Spleen (tissue), 11 donors: ENCODE measurements around the gene CBX2. TPM values are rescaled to one million over a fixed set of nuclear protein-coding genes. Genes with fewer than 3 reads are reported as not detected.

Experiments used
- DNase-seq: peaks from one replicate; pipeline ENCODE4 v3.0.0-alpha.2; 2020
- H3K27ac ChIP-seq, 8 donors: fragments of 200-600 bp; sonication (generic) in 7 of 8; 1 replicate in 4 of 8; 2 replicates in 4 of 8; pipeline versions ENCODE4 v1.5.0 to v1.8.0; 2016 to 2021; ENCODE audit warnings: inconsistent platforms in 4 of 8, mild to moderate bottlenecking in 4 of 8, moderate library complexity in 1 of 8
- H3K27me3 ChIP-seq, 7 donors: fragments of 200-600 bp; sonication (generic) in 6 of 7; replicated peaks in 1 of 7; 1 replicate in 4 of 7; 2 replicates in 3 of 7; pipeline versions ENCODE4 v1.5.0 to v1.8.0; 2016 to 2021; ENCODE audit warnings: inconsistent platforms in 3 of 7, mild to moderate bottlenecking in 1 of 7
- H3K36me3 ChIP-seq, 6 donors: fragments of 200-600 bp; sonication (generic) in 5 of 6; 1 replicate in 4 of 6; 2 replicates in 2 of 6; pipeline versions ENCODE4 v1.5.0 to v1.8.0; 2016 to 2021; ENCODE audit warnings: inconsistent platforms in 2 of 6
- H3K4me1 ChIP-seq, 6 donors: fragments of 200-600 bp; sonication (generic) in 5 of 6; 1 replicate in 3 of 6; 2 replicates in 3 of 6; pipeline versions ENCODE4 v1.5.0 to v1.8.0; 2016 to 2021; ENCODE audit warnings: inconsistent platforms in 3 of 6
- H3K4me3 ChIP-seq, 8 donors: fragments of 200-600 bp; sonication (generic) in 7 of 8; 1 replicate in 4 of 8; 2 replicates in 4 of 8; pipeline versions ENCODE4 v1.5.0 to v1.8.0; 2016 to 2021; ENCODE audit warnings: inconsistent platforms in 4 of 8, mild to moderate bottlenecking in 4 of 8, moderate library complexity in 2 of 8
- H3K9me3 ChIP-seq, 8 donors: fragments of 200-600 bp; sonication (generic) in 7 of 8; 1 replicate in 4 of 8; 2 replicates in 4 of 8; pipeline versions ENCODE4 v1.5.0 to v1.8.0; 2016 to 2021; ENCODE audit warnings: inconsistent platforms in 4 of 8
- CTCF ChIP-seq, 11 experiments: fragments of 200-600 bp in 7 of 11; fragments of 450-650 bp in 4 of 11; sonication (generic) in 4 of 11; IDR thresholded peaks in 8 of 11; conservative IDR thresholded peaks in 3 of 11; 1 replicate in 7 of 11; 2 replicates in 4 of 11; pipeline versions ENCODE4 v1.4.0 to v1.8.0; 2016 to 2021; ENCODE audit warnings: antibody characterized with exemption in 11 of 11, inconsistent platforms in 4 of 11, mild to moderate bottlenecking in 1 of 11
- POLR2A ChIP-seq, 3 donors: fragments of 450-650 bp; IDR thresholded peaks; one replicate each; pipeline ENCODE4 v1.5.1; 2017; ENCODE audit warnings: antibody characterized with exemption in 3 of 3, mild to moderate bottlenecking in 1 of 3
- POLR2AphosphoS5 ChIP-seq, 3 donors: sonication (generic); formaldehyde crosslinking; IDR thresholded peaks; one replicate each; pipeline ENCODE4 v1.5.1; 2017; ENCODE audit warnings: antibody characterized with exemption in 3 of 3
- WGBS, 5 donors: extraction: QIAGEN DNeasy Blood & Tissue Kit in 3 of 5; methylation state at CpG; one replicate each; pipeline versions ENCODE4 v1.1.5 to v1.1.7; 2013 to 2018; 5-methylcytosine and 5-hydroxymethylcytosine counted together
- intact Hi-C: fragments of 100-400 bp; cut with DNase I; formaldehyde crosslinking; loops from one replicate; pipeline ENCODE4 v1.15.0; 2023; ENCODE audit warnings: low total_unique reads
- polyA plus RNA-seq, 3 donors: library from polyadenylated mRNA; stranded (reverse); fragments of 200-250 nt; gene quantifications; one replicate each; pipeline ENCODE4 v1.2.1, GENCODE V29; 2013
- total RNA-seq, 7 donors: library from RNA; depleted of rRNA in 3 of 7; stranded (reverse); fragments of >200 nt in 3 of 7; fragmentation: NEBNext Ultra II Directional in 4 of 7; extraction: Animal tissue kit (Norgen Biotek cat#: 25700) in 4 of 7; gene quantifications; one replicate each; pipeline versions ENCODE4 v1.1.0 to v1.2.1, GENCODE V29; 2016 to 2021
- donor health status: healthy with polysubstance abuse.
- donor health status: DM: no; HTN: no; CAD: no; lungs with moderate emphysema.
- donor health status: DM: no; HTN: no; CAD: no.
- donor health status: Bipolar disorder and iron deficiency.
- donor health status: healthy.
- donor health status: DM: no; HTN: no; CAD: no.
- donor health status: DM: yes; HTN: yes; CAD: no.

Gene CBX2
- total and polyA plus RNA-seq, 10 donors: 0.48 to 6.2 (median 3.3) TPM

- intact Hi-C loops: no loop called here
- no peak overlapping the region for H3K27ac ChIP-seq
- no peak for DNase-seq
- no peak overlapping the region for H3K4me3 ChIP-seq
- peaks cover 0 to 82% (median 20%) of the 10 kb centered on the region in 7 donors for H3K27me3 ChIP-seq
- no peak for TF ChIP-seq POLR2AphosphoS5 (IDR thresholded peaks at IDR 0.05)
- TF ChIP-seq POLR2A (IDR thresholded peaks at IDR 0.05): no peak
- no peak for TF ChIP-seq CTCF (IDR thresholded peaks at IDR 0.05 in 8 of 11, conservative IDR thresholded peaks at IDR 0.05 in 3 of 11)
- WGBS, 5 donors: 82 to 92% (median 87%) methylated on average over 12 to 14 of the region's 14 CpGs
- no peaks in the 10 kb centered on the region for H3K4me1 ChIP-seq
- H3K9me3 ChIP-seq: no peaks in the 10 kb centered on the region
- no peaks in the 10 kb centered on the region for H3K36me3 ChIP-seq
These were observed 22.4 kb upstream of the CBX2 start for GRCh38 chr17:79755591-79755990.

- Histone ChIP-seq H3K4me3 (no peak overlapping the region), H3K36me3 (no peaks in the 10 kb centered on the region), H3K27me3 (peaks cover 0 to 69% (median 3%) of the 10 kb centered on the region in 7 donors), H3K9me3 (no peaks in the 10 kb centered on the region), H3K4me1 (no peaks in the 10 kb centered on the region), H3K27ac (no peak overlapping the region)
- no peak for DNase-seq
- 90 to 97% (median 92%) methylated on average over 15 of the region's 15 CpGs for WGBS, 5 donors
- intact Hi-C loops: no loop called here
- no peak for TF ChIP-seq POLR2AphosphoS5 (IDR thresholded peaks at IDR 0.05)
- TF ChIP-seq POLR2A (IDR thresholded peaks at IDR 0.05): no peak
- TF ChIP-seq CTCF (IDR thresholded peaks at IDR 0.05 in 8 of 11, conservative IDR thresholded peaks at IDR 0.05 in 3 of 11): no peak
These were observed 20.7 kb upstream of the CBX2 start for GRCh38 chr17:79757140-79757745.

GRCh38 chr17:79758271-79758670 lies 19.7 kb upstream of the CBX2 start:
- no peaks in the 10 kb centered on the region for H3K9me3 ChIP-seq
- intact Hi-C loops: no loop called here
- no peak for DNase-seq
- H3K27ac ChIP-seq: no peak overlapping the region
- H3K4me1 ChIP-seq: no peaks in the 10 kb centered on the region
- no peak for TF ChIP-seq POLR2A (IDR thresholded peaks at IDR 0.05)
- TF ChIP-seq POLR2AphosphoS5 (IDR thresholded peaks at IDR 0.05): no peak
- TF ChIP-seq CTCF (IDR thresholded peaks at IDR 0.05 in 8 of 11, conservative IDR thresholded peaks at IDR 0.05 in 3 of 11): no peak
- H3K36me3 ChIP-seq: no peaks in the 10 kb centered on the region
- no peak overlapping the region for H3K4me3 ChIP-seq
- peaks cover 0 to 61% (median 0%) of the 10 kb centered on the region in 7 donors for H3K27me3 ChIP-seq
- 89 to 93% (median 90%) methylated on average over 6 of the region's 6 CpGs for WGBS, 5 donors

- Histone ChIP-seq H3K4me3 (no peak overlapping the region), H3K4me1 (no peaks in the 10 kb centered on the region), H3K27ac (no peak overlapping the region), H3K9me3 (no peaks in the 10 kb centered on the region), H3K36me3 (no peaks in the 10 kb centered on the region), H3K27me3 (peaks cover 0 to 49% (median 0%) of the 10 kb centered on the region in 7 donors)
- no peak for TF ChIP-seq CTCF (IDR thresholded peaks at IDR 0.05 in 8 of 11, conservative IDR thresholded peaks at IDR 0.05 in 3 of 11)
- TF ChIP-seq POLR2AphosphoS5 (IDR thresholded peaks at IDR 0.05): no peak
- TF ChIP-seq POLR2A (IDR thresholded peaks at IDR 0.05): no peak
- intact Hi-C loops: no loop called here
- WGBS, 5 donors: 80 to 87% (median 85%) methylated on average over 11 to 21 of the region's 21 CpGs
- DNase-seq: no peak
These were observed 17.6 kb upstream of the CBX2 start for GRCh38 chr17:79760197-79760906.
